HG03575 (cell line): ENCODE results near the gene FLYWCH2.

Experiments used
- ATAC-seq: cut with Tn5 transposase; IDR thresholded peaks from one replicate; pipeline ENCODE4 v1.9.1; 2021; ENCODE audit not compliant: unreplicated experiment, insufficient number of reproducible peaks, low FRiP score; ENCODE audit errors: extremely low read depth

The FLYWCH2 gene, protein sequence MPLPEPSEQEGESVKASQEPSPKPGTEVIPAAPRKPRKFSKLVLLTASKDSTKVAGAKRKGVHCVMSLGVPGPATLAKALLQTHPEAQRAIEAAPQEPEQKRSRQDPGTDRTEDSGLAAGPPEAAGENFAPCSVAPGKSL

DNA sequence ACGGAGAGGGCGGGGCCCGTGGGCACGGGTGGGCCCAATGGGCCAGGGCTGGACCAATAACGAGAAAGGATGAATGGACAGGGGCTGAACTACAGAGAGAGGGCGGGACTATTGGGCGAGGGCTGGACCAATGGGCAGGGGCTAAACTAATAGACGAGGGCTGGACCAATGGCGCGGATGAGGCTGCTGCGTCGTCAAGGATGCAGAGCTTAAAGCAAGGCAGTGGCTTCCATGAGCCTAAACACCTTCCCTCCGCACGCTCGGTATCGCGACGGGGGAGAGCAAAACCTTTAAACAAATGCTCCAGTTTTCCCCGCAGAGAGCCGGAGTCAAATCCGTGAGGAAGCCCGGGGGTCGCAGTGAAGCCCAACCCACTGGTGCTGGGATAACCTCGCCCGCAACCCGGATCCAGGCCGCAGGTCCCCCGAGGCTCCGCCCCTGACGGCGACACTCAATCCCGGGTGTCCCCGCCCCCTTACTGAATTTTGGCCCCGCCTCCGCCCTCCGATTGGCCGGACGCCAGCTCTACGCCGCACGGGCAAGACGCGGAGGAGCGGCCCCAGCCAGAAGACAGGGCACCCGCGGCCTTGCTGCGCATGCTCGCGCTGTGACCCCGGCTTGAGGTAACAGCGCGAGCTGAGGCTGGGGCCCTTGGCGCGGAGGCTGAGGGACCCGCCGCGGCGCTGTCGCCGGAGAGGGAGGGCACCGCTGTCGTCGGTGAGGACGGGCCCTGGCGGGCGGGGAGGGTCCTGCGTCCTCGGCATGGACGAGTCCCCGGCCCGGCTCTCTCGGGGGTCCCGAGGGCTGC is at the start of gene FLYWCH2:
Gene FLYWCH2, plus strand, starts transcription at position 566 of the 808 bp plus-strand sequence. CDS start 13,235 bp downstream, outside the sequence.
- ATAC-seq, result peak; percentile 49

DNA sequence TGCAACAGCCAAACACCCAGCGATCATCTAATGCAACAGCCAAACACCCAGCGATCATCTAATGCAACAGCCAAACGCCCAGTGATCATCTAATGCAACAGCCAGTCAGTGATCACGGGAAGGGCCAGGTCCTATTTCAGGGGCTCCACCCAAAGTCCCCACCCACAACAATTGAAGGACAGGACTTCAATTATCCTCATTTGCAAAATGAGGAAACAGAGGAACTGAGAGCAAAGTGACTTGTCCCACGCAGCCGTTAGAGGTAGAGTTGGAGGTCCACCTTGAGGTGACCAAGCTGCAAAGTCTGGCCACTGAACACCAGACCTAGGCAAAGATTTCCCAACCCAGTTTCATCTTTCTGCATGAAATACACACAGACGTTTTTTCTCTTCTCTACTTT is 49.2 kb upstream of the FLYWCH2 start:
- ATAC-seq, result no peak

DNA sequence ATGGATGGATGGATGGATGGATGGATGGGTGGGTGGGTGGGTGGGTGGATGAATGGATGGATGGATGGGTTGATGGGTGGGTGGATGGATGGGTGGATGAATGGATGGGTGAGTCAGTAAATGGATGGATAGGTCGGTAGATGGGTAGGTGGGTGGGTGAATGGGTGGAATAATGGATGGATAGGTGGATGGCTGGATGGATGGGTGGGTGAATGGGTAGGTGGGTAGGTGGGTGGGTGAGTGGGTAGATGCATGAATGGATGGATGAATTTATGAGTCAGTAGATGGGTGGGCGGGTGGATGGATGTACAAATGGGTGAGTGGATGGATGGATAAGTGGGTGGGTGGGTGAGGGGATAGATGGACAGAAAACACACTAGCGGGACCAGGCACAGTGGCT is 48.0 kb upstream of the FLYWCH2 start:
- ATAC-seq, result no peak

DNA sequence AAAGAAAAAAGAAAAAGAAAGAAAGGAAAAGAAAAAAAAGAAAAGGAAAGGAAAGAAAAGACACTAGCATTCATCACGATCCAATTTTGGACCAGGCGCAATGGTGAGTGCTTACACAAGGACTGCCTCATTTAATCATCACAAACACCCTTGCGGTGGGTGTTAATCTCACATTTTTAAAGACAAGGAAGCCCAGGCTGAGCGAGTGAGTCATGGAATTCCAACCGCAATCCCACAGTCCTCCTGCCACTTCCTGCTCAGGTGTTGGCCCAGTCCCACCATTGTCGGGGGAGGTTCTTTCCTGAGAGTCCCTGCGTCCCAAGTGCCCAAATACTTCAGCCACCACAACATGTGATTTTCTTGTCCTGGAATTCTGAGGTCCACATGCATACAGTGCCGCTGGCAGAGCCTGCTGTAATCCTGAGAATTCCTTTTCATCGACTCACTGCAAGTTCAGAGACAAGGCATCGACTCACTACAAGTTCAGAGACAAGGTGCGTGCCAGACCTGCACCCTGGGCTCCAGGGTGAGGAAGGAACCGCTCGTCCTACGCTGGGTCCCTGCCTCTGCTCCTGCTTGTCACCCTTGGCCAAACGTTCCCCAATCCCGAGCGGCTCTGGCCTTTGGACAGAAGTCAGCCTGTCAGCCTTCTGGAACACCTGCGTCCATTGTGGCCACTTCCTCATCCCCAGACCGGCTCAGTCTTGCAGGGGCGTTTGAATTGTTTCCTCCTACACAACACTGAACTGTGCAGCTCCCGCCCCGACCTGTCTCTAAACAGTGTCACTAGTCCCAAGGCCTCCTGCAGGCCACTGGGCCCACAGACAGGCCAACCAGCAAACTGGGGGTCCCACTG is 47.1 kb upstream of the FLYWCH2 start:
- ATAC-seq, result no peak

- no peak for ATAC-seq
Observed at GRCh38 chr16:2836646-2837508, 46.1 kb upstream of the FLYWCH2 start.

- no peak for ATAC-seq
Observed at GRCh38 chr16:2838928-2839327, 44.1 kb upstream of the FLYWCH2 start.

DNA sequence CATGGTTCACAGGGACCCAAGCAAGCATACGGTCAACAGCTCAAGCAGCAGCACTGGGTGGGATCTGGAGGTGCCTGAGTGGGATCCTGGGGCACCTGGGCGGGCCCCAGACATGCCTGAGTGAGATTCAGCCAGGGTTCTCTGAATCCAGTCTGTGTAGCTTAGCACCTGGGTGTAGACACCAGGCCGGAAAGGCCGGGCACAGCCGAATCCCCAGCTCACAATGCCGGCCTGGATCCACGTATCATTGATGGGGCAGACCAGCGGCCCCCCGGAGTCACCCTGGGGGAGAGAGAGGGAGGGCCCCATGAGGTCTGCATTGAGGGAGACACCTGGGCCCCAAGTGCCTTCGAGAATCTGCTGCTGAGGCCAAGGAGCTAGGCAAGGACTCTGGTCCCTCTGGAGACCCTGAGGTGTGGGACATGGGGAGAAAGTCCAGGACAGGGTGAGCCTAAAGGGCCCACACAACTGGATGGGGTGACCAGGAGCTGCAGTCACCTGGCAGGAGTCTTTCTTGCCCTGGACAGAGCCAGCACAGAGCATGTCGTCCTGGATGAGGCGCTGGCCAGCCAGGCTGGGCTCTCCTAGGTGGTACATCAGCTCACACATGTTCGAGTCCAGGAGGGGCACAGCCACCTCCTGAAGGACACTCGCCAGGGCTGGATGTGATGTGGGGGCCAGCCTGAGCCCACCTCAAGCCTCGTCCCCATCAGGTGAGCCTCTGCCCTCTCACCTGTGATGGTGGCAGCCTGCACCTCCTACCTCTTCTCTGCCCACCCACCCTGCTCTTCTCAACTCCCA is 43.2 kb upstream of the FLYWCH2 start:
- ATAC-seq, result no peak

DNA sequence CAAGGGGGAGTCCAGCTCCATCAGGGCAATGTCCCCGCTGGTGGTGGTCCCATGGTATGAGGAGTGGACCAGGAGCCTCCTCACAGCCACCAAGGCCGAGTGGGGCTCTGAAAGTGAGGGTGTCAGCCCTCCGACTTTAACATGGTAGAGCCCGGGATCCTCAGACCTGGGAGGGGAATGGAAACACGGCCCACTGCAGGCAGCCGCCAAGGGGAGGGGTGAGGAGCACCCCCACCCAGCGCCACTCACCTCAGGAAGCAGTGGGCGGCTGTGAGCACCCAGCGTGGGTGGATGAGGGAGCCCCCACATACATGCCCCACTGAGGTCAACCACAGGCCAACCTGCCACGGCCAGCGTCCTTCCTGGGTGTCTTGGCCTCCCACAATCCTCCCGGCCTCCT is 42.1 kb upstream of the FLYWCH2 start:
- ATAC-seq, result no peak

DNA sequence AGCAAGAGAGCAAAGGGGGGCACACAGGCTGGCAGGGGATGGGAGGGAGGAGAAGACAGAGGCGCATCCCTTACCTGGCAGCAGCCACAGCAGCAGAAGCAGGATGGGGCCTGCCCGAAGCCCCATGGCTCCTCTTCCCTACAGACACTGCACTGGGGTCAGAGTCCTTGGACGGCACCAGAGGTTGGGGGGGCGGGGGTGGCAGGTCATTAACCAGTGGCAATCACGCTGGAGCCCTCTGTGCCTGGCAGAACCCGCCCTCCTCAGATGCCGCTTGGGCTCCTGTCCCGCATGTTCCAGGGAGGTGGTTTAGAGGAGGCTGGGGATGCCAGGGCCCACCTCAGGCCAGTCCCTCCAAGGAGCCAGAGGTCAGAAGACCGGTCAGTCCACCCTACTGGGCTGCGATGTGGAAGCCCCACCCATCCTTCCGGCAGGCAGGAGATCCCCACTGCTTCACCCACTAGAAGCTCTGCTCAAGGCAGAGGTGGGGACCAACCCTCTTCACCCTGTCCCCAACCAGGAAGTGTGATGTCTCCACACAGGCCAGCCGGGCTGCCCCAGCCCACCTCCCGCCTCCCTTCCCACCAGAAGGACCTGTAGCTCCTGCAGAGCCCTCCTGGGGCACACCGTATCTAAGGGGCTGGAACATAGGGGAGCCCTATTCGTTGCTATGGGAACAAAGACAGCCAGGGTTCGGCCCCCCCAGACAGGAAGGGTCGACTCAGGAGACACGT is 41.2 kb upstream of the FLYWCH2 start:
- no peak for ATAC-seq

DNA sequence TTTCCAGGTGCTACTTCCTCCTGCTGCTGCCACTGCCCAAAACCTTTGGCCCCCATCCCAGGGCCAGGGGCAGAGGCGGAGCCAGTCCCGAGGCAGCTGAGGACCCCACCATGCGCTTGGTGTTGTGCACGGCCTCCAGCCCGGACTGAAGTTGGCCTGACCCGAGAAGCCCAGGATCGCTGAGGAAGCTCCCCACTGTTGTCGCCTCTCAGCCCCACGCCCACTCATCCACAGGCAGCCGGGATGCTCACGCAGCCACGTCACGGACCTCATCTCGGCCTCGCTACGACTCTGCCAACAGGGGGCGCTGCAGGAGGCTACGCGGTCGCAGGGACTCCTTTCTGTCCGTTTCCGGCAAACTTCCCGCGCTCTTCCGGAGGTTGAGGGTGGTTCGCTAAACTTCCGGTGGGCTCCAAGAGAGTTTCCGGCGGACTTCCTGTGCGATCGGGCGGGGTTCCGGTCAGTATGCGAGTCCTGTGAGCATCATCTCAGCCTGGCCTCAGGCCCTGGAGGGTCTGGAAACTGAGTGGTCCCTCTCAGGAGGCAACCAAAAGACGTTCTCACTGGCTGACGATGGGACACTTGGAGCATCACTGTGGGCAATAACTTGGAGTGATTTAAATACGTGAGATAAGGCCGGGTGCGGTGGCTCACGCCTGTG is 40.5 kb upstream of the FLYWCH2 start:
- no peak for ATAC-seq

- ATAC-seq, result no peak
Observed at GRCh38 chr16:2843526-2843925, 39.5 kb upstream of the FLYWCH2 start.

DNA sequence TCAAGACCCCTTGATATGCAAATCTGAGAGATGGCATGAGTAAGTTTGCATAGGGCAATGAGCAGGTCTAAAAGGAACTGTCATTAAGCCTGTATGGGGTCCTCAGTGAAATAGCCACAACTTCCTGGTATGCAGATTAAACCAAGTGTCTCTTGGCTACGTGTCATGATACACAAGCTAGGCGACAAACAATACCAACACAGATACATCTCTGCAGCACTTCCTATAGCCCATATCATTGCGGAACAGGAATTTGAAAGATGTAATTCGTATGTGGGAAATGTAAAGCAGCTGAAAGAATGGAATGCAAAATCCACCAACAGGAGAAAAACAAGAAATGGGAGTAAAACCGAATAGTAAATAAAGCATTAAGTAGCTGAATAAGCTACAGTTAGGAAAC is 37.9 kb upstream of the FLYWCH2 start:
- ATAC-seq, result no peak

GRCh38 chr16:2846511-2847310 is 36.3 kb upstream of the FLYWCH2 start:
- no peak for ATAC-seq

DNA sequence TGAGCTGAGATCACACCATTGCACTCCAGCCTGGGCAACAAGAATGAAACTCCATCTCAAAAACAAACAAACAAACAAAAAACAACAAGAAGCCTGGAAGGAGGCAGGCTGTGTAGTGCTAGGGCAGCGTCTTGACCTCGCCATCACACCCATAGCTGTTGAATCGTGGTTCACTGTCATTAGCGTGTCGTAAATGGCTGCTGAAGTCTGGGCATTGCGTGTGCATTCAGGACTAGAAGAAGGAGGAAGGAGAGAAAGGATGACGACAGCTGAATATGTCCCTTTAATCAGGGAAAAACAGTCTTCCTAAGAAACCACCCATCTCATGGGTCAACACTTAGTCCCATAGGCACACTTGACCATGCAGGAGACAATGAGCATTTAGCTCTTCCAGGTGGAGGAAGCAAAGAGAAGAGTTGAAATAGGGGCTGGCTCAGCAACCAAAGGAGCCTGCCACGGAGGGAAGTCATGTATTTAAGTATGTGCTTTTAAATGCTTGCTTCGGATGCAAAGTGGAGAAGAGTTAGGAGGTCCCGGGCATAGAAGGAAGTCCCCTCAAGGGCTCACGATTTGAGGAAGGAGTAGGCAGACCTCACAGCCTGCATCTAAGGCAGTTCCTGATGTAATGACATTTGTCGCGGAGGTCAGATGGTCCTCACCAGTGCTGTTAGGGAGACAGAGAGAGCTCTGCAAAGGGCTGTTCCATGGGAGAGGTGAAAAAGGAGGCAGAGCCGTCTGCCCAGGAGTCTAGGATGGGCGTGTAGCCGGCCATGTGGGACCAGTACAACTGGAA is 33.9 kb upstream of the FLYWCH2 start:
- ATAC-seq, result no peak

DNA sequence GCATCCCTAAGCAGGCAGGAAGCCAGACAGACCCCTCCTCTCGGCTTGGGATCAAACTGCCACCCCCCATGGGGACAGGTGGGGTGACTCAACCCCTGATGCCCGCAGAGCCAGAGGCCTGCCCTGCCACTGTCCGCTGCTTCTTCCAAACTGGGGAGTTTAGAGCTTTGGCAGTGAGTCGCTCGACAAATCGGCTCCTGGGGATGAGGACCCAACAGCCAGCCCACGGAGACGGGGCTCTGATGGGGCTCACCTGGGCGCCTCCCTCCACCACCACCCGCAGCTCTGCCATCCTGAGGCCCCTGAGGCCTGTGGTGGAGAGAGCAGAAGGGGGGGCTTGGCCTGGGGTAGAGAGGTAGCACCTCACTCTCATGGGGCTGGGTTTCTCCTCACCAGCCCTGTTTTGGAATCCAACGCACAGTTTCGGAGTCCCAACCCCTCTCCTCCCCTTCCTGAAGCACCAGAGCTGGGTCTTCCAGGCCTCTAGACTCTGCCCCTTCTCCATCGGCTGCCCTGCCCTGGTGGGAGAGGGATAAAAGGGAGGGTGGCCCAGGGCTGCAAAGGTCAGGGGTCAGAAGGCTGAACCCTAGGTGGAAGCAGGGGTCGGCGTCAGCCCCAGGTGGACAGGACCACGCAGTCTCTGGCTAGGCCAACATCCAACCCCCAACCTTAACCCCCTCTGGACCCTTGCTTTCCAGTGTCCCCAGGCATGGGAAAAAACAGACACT is 30.8 kb upstream of the FLYWCH2 start:
- ATAC-seq, result no peak
